CD4-positive, CD25-positive, alpha-beta regulatory T cell (primary cell): ENCODE data around the gene SPTBN4. TPM values are rescaled to one million over a fixed set of nuclear protein-coding genes. Genes with fewer than 3 reads are reported as not detected.

Experiments
- ATAC-seq, 2 donors: fragments of 150-1000 bp; cut with Tn5 transposase; one replicate each; pipeline ENCODE4 v1.10.0; 2021; ENCODE audit warnings: low read depth in 2 of 2, moderate number of reproducible peaks in 2 of 2, moderate library complexity in 1 of 2
- DNase-seq, 3 donors: peaks; one replicate each; pipeline versions ENCODE4 v3.0.0 to v3.0.0-alpha.2; 2012 to 2022; ENCODE audit warnings: mixed read lengths in 1 of 3
- H3K27ac ChIP-seq: one replicate; pipeline ENCODE4 v1.7.0; 2013; ENCODE audit warnings: mild to moderate bottlenecking, low read length; ENCODE audit not compliant: insufficient read depth, poor library complexity, severe bottlenecking
- H3K27me3 ChIP-seq: one replicate; pipeline ENCODE4 v1.7.0; 2013; ENCODE audit warnings: low read length; ENCODE audit not compliant: control insufficient read depth, insufficient read depth
- H3K36me3 ChIP-seq: one replicate; pipeline ENCODE4 v1.7.0; 2013; ENCODE audit warnings: mild to moderate bottlenecking, low read length, moderate library complexity; ENCODE audit not compliant: control insufficient read depth, insufficient read depth
- H3K4me1 ChIP-seq: 2 replicates; pipeline ENCODE4 v1.7.0; 2013; ENCODE audit warnings: mild to moderate bottlenecking, low read length; ENCODE audit not compliant: insufficient read depth, control insufficient read depth, poor library complexity, severe bottlenecking
- H3K4me3 ChIP-seq: one replicate; pipeline ENCODE4 v1.7.0; 2013; ENCODE audit warnings: low read depth, mild to moderate bottlenecking, low read length, moderate library complexity
- H3K9me3 ChIP-seq, 2 experiments: 1 replicate in 1 of 2; 2 replicates in 1 of 2; pipeline ENCODE4 v1.7.0; 2013; ENCODE audit warnings: low read length in 2 of 2, mild to moderate bottlenecking in 1 of 2, moderate library complexity in 1 of 2; ENCODE audit not compliant: control insufficient read depth in 2 of 2
- H3K27ac Mint-ChIP-seq, 3 donors: one replicate each; pipeline ENCODE4 v1.8.0; 2020 to 2022; ENCODE audit warnings: mild to moderate bottlenecking in 3 of 3, mixed read lengths in 3 of 3, moderate library complexity in 2 of 3
- H3K27me3 Mint-ChIP-seq: one replicate; pipeline ENCODE4 v1.8.0; 2022; ENCODE audit warnings: mild to moderate bottlenecking, mixed read lengths
- H3K36me3 Mint-ChIP-seq: one replicate; pipeline ENCODE4 v1.8.0; 2020; ENCODE audit warnings: mixed read lengths
- H3K4me1 Mint-ChIP-seq, 4 donors: one replicate each; pipeline ENCODE4 v1.8.0; 2020 to 2022; ENCODE audit warnings: mixed read lengths in 4 of 4, mild to moderate bottlenecking in 1 of 4
- H3K4me3 Mint-ChIP-seq, 4 donors: one replicate each; pipeline ENCODE4 v1.8.0; 2020 to 2022; ENCODE audit warnings: mild to moderate bottlenecking in 4 of 4, mixed read lengths in 4 of 4, moderate library complexity in 3 of 4
- H3K9me3 Mint-ChIP-seq, 7 donors: one replicate each; pipeline ENCODE4 v1.8.0; 2020 to 2022; ENCODE audit warnings: mixed read lengths in 7 of 7, mild to moderate bottlenecking in 3 of 7, moderate library complexity in 2 of 7
- polyA plus RNA-seq, 4 donors: library from polyadenylated mRNA; unstranded; fragments of 300-500 nt; fragmentation: Illumina TruSeq; gene quantifications; one replicate each; pipeline ENCODE4 v1.2.3, GENCODE V29; 2021
- total RNA-seq: library from RNA; stranded (reverse); gene quantifications from one replicate; pipeline ENCODE4 v1.2.3, GENCODE V29; 2022

The SPTBN4 gene
- total and polyA plus RNA-seq, 5 donors from 2014 or later: not detected

- H3K36me3 Mint-ChIP-seq: peaks cover 25% of the 10 kb centered on the region
- peaks cover 44% of the 10 kb centered on the region for H3K36me3 ChIP-seq
- DNase-seq (no peak), ATAC-seq (no peak)
- no peak overlapping the region for H3K27ac ChIP-seq
- no peaks in the 10 kb centered on the region for H3K9me3 ChIP-seq
- peak overlapping the region; percentile 91 to 97 (median 92) for H3K4me3 Mint-ChIP-seq
- H3K4me3 ChIP-seq: no peak overlapping the region
- no peaks in the 10 kb centered on the region for H3K27me3 Mint-ChIP-seq
- H3K4me1 Mint-ChIP-seq: peaks cover 8 to 48% (median 18%) of the 10 kb centered on the region in 4 donors
- peaks cover 28% of the 10 kb centered on the region for H3K4me1 ChIP-seq
- peak overlapping the region in 2 of 3 donors; percentile 84 to 91 for H3K27ac Mint-ChIP-seq
- H3K27me3 ChIP-seq: no peaks in the 10 kb centered on the region
- no peaks in the 10 kb centered on the region for H3K9me3 Mint-ChIP-seq
These were observed 111.7 kb downstream of the SPTBN4 start for GRCh38 chr19:40578442-40578908.

GRCh38 chr19:40580619-40581018 is 113.8 kb downstream of the SPTBN4 start:
- Mint-ChIP-seq H3K27me3 (no peaks in the 10 kb centered on the region), H3K36me3 (peaks cover 40% of the 10 kb centered on the region), H3K4me1 (peaks cover 8 to 39% (median 15%) of the 10 kb centered on the region in 4 donors), H3K27ac (no peak overlapping the region), H3K9me3 (no peaks in the 10 kb centered on the region), H3K4me3 (peak overlapping the region in 1 of 4 donors; percentile 21)
- H3K36me3 ChIP-seq: peaks cover 61% of the 10 kb centered on the region
- H3K9me3 ChIP-seq: no peaks in the 10 kb centered on the region
- peaks cover 26% of the 10 kb centered on the region for H3K4me1 ChIP-seq
- H3K4me3 ChIP-seq: no peak overlapping the region
- ATAC-seq (no peak), DNase-seq (no peak)
- no peaks in the 10 kb centered on the region for H3K27me3 ChIP-seq
- no peak overlapping the region for H3K27ac ChIP-seq

GRCh38 chr19:40581531-40581930 is 114.7 kb downstream of the SPTBN4 start:
- Mint-ChIP-seq H3K9me3 (no peaks in the 10 kb centered on the region), H3K4me1 (peaks cover 8 to 39% (median 13%) of the 10 kb centered on the region in 4 donors), H3K27ac (peak overlapping the region in 1 of 3 donors; percentile 63), H3K4me3 (peak overlapping the region in 1 of 4 donors; percentile 21), H3K27me3 (no peaks in the 10 kb centered on the region), H3K36me3 (peaks cover 47% of the 10 kb centered on the region)
- Histone ChIP-seq H3K4me3 (no peak overlapping the region), H3K27ac (no peak overlapping the region), H3K36me3 (peaks cover 70% of the 10 kb centered on the region), H3K27me3 (no peaks in the 10 kb centered on the region), H3K4me1 (peaks cover 18% of the 10 kb centered on the region), H3K9me3 (no peaks in the 10 kb centered on the region)
- no peak for ATAC-seq
- DNase-seq: no peak

DNA sequence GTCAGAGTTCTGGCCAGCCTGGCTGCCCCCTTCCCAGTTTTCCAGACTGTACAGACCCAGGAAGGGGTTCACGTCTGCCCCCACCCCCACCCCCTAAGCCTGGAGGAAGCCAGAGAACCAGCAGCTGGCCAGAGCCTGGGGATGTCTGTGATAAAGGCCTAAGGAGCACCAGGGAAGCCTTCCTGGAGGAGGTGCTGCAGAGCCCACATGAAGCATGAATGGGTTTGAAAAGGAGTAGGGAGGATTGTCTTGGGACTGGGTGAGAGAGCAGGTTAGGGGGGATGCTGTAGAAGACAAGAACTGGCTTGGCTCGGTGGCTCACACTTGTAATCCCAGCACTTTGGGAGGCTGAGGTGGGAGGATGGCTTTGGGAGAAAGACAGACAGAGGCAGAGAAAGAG is 115.7 kb downstream of the SPTBN4 start:
- Histone ChIP-seq H3K36me3 (peaks cover 76% of the 10 kb centered on the region), H3K4me1 (peaks cover 13% of the 10 kb centered on the region)

GRCh38 chr19:40583283-40583682 is 116.5 kb downstream of the SPTBN4 start:
- no peaks in the 10 kb centered on the region for H3K27me3 Mint-ChIP-seq
- Histone ChIP-seq H3K27ac (no peak overlapping the region), H3K4me3 (no peak overlapping the region), H3K4me1 (peaks cover 5% of the 10 kb centered on the region), H3K9me3 (no peaks in the 10 kb centered on the region), H3K36me3 (peaks cover 83% of the 10 kb centered on the region), H3K27me3 (no peaks in the 10 kb centered on the region)
- H3K27ac Mint-ChIP-seq: no peak overlapping the region
- ATAC-seq (no peak), DNase-seq (no peak)
- H3K4me1 Mint-ChIP-seq: peaks cover 5 to 28% (median 6%) of the 10 kb centered on the region in 4 donors
- no peak overlapping the region for H3K4me3 Mint-ChIP-seq
- H3K9me3 Mint-ChIP-seq: no peaks in the 10 kb centered on the region
- peaks cover 54% of the 10 kb centered on the region for H3K36me3 Mint-ChIP-seq

More for the DNA sequence above, 115.7 kb downstream of the SPTBN4 start:
- Mint-ChIP-seq H3K36me3 (peaks cover 52% of the 10 kb centered on the region), H3K4me3 (no peak overlapping the region), H3K27me3 (no peaks in the 10 kb centered on the region), H3K4me1 (peaks cover 8 to 36% (median 12%) of the 10 kb centered on the region in 4 donors), H3K27ac (peak overlapping the region in 2 of 3 donors; percentile 48 to 62), H3K9me3 (no peaks in the 10 kb centered on the region)
- Histone ChIP-seq H3K9me3 (no peaks in the 10 kb centered on the region), H3K4me3 (no peak overlapping the region), H3K27me3 (no peaks in the 10 kb centered on the region), H3K27ac (no peak overlapping the region)
- DNase-seq: no peak
- ATAC-seq: no peak

DNA sequence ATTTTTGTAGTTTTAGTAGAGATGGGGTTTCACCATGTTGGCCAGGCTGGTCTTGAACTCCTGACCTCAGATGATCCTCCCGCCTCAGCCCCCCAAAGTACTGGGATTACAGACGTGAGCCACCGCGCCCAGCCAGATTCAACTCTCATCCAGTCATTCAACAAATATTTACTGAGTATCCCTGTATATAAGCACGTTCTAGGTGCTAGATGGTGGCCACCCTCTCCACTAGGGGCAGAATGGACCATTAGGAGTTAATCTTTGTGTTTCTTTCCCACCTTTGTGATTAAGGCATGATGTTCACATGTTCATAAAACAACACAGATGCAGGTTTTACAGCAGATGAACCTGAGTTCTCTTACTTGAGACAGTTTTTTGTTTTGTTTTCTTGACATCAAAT is 117.2 kb downstream of the SPTBN4 start:
- ATAC-seq: no peak
- Histone ChIP-seq H3K4me1 (no peaks in the 10 kb centered on the region), H3K27me3 (no peaks in the 10 kb centered on the region), H3K9me3 (no peaks in the 10 kb centered on the region), H3K27ac (no peak overlapping the region), H3K4me3 (no peak overlapping the region), H3K36me3 (peaks cover 85% of the 10 kb centered on the region)
- Mint-ChIP-seq H3K4me1 (peaks cover 0 to 23% (median 0%) of the 10 kb centered on the region in 4 donors), H3K4me3 (no peak overlapping the region), H3K9me3 (no peaks in the 10 kb centered on the region), H3K27ac (peak overlapping the region in 1 of 3 donors; percentile 57), H3K36me3 (peaks cover 50% of the 10 kb centered on the region), H3K27me3 (no peaks in the 10 kb centered on the region)
- no peak for DNase-seq

DNA sequence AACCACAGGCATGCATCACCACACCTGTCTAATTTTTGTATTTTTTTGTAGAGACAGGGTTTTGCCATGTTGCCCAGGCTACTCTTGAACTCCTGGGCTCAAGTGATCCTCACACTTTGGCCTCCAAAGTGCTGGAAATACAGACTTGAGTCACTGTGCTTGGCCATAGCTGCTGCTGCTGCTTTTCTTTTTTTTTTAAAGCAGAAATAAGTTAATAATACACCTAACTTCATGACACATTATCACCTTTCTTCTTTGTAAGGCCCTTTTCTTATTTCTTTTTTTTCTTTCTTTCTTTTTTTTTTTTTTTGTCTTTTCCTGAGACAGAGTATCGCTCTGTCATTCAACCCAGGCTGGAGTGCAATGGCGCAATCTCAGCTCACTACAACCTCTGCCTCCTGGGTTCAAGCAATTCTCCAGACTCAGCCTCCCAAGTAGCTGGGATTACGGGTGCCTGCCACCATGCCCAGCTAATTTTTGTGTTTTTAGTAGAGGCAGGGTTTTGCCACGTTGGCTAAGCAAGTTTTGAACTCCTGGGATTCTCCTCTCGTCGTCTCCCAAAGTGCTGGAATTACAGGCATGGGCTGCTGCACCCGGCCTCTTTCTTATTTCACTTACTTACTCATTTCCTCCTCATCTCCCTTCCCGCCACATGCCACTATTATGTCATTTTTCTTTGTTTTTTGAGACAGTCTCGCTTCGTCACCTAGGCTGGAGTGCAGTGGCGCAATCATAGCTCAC is 118.6 kb downstream of the SPTBN4 start:
- peaks cover 77% of the 10 kb centered on the region for H3K36me3 ChIP-seq
- H3K9me3 Mint-ChIP-seq: no peaks in the 10 kb centered on the region

More for the DNA sequence above, 118.6 kb downstream of the SPTBN4 start:
- Histone ChIP-seq H3K4me3 (no peak overlapping the region), H3K27ac (no peak overlapping the region), H3K9me3 (no peaks in the 10 kb centered on the region), H3K27me3 (no peaks in the 10 kb centered on the region), H3K4me1 (no peaks in the 10 kb centered on the region)
- Mint-ChIP-seq H3K27me3 (no peaks in the 10 kb centered on the region), H3K4me3 (no peak overlapping the region), H3K36me3 (peaks cover 50% of the 10 kb centered on the region), H3K27ac (peak overlapping the region in 2 of 3 donors; percentile 57 to 89), H3K4me1 (peaks cover 0 to 22% (median 0%) of the 10 kb centered on the region in 4 donors)
- DNase-seq (no peak), ATAC-seq (no peak)
